ENCODE data around the gene SGPP1. TPM values are rescaled to one million over a fixed set of nuclear protein-coding genes. Genes with fewer than 3 reads are reported as not detected.
"Not testable (repeated sequence)": the region's sequence is repeated elsewhere in the genome, so short reads cannot be mapped to it uniquely, and the experiment has no call there.

Gene SGPP1
- total RNA-seq, 1 experiment from 2014 or later, result 20.8 TPM

- Mint-ChIP-seq H3K4me1 (ENCODE audit: insufficient read depth, unreplicated experiment) (peaks cover 18% of the 10 kb centered on the region), H3K9me3 (ENCODE audit: unreplicated experiment) (peaks cover 5% of the 10 kb centered on the region), H3K36me3 (ENCODE audit: insufficient read depth, unreplicated experiment) (peaks cover 7% of the 10 kb centered on the region), H3K27me3 (ENCODE audit: insufficient read depth, unreplicated experiment) (no peaks in the 10 kb centered on the region), H3K27ac (ENCODE audit: low read depth, unreplicated experiment) (no peak overlapping the region), H3K4me3 (ENCODE audit: unreplicated experiment) (no peak overlapping the region)
- no TSS peak for BruUV-seq (replicated peaks)
- no peak for DNase-seq (ENCODE audit: unreplicated experiment)
- TF ChIP-seq CTCF (IDR thresholded peaks at IDR 0.05; ENCODE audit: unreplicated experiment), result no peak
- CTCF ChIA-PET, result interaction anchor here (0.7 to 2.5 kb wide), 4 partner anchors 13 to 71 kb away, joined by 3 to 8 read pairs (median 4); no protein-coding TSS in a partner anchor
- POLR2A ChIA-PET, result interaction anchor here (0.5 to 3.2 kb wide), 4 partner anchors 15 to 795 kb away, joined by 3 to 10 read pairs (median 6); partner anchors contain the start of gene WDR89
- intact Hi-C loops (cut with micrococcal nuclease), result no loop called here
Measured at GRCh38 chr14:63710497-63710896, 17.4 kb downstream of the SGPP1 start.

GRCh38 chr14:63709589-63709988 is 18.3 kb downstream of the SGPP1 start:
- ChIA-PET POLR2A (interaction anchor here (0.5 to 3.2 kb wide), 6 partner anchors 10 to 906 kb away, joined by 3 to 10 read pairs (median 4); partner anchors contain the start of gene WDR89), CTCF (interaction anchor here (0.7 kb wide), 1 partner anchor 42 kb away, joined by 4 read pairs; no protein-coding TSS in a partner anchor)
- Mint-ChIP-seq H3K36me3 (ENCODE audit: insufficient read depth, unreplicated experiment) (peaks cover 6% of the 10 kb centered on the region), H3K9me3 (ENCODE audit: unreplicated experiment) (peaks cover 5% of the 10 kb centered on the region), H3K4me1 (ENCODE audit: insufficient read depth, unreplicated experiment) (peaks cover 18% of the 10 kb centered on the region), H3K27me3 (ENCODE audit: insufficient read depth, unreplicated experiment) (no peaks in the 10 kb centered on the region), H3K27ac (ENCODE audit: low read depth, unreplicated experiment) (no peak overlapping the region), H3K4me3 (ENCODE audit: unreplicated experiment) (no peak overlapping the region)
- no peak for DNase-seq (ENCODE audit: unreplicated experiment)
- BruUV-seq (replicated peaks), result no TSS peak
- intact Hi-C loops (cut with micrococcal nuclease), result no loop called here
- TF ChIP-seq CTCF (IDR thresholded peaks at IDR 0.05; ENCODE audit: unreplicated experiment), result no peak

GRCh38 chr14:63707216-63707615 is 20.6 kb downstream of the SGPP1 start:
- Mint-ChIP-seq H3K4me3 (ENCODE audit: unreplicated experiment) (no peak overlapping the region), H3K27me3 (ENCODE audit: insufficient read depth, unreplicated experiment) (no peaks in the 10 kb centered on the region), H3K9me3 (ENCODE audit: unreplicated experiment) (no peaks in the 10 kb centered on the region), H3K4me1 (ENCODE audit: insufficient read depth, unreplicated experiment) (peaks cover 2% of the 10 kb centered on the region), H3K27ac (ENCODE audit: low read depth, unreplicated experiment) (no peak overlapping the region), H3K36me3 (ENCODE audit: insufficient read depth, unreplicated experiment) (no peaks in the 10 kb centered on the region)
- intact Hi-C loops (cut with micrococcal nuclease), result no loop called here
- CTCF ChIA-PET, result interaction anchor here (0.6 to 1.0 kb wide), 3 partner anchors 43 to 596 kb away, joined by 3 to 4 read pairs (median 4); no protein-coding TSS in a partner anchor
- DNase-seq (ENCODE audit: unreplicated experiment), result no peak
- POLR2A ChIA-PET, result interaction anchor here (3.2 kb wide), 1 partner anchor 66 kb away, joined by 10 read pairs; the partner anchor contains the start of gene WDR89
- BruUV-seq (replicated peaks), result no TSS peak
- TF ChIP-seq CTCF (IDR thresholded peaks at IDR 0.05; ENCODE audit: unreplicated experiment), result no peak

- ChIA-PET POLR2A (interaction anchor here (0.5 kb wide), 1 partner anchor 127 kb away, joined by 3 read pairs; no protein-coding TSS in a partner anchor), CTCF (no interaction called here)
- no peak for TF ChIP-seq CTCF (IDR thresholded peaks at IDR 0.05; ENCODE audit: unreplicated experiment)
- BruUV-seq (replicated peaks), result no TSS peak
- DNase-seq (ENCODE audit: unreplicated experiment), result no peak
- no peaks in the 10 kb centered on the region for H3K27me3 Mint-ChIP-seq (ENCODE audit: insufficient read depth, unreplicated experiment)
- H3K36me3 Mint-ChIP-seq (ENCODE audit: insufficient read depth, unreplicated experiment), result no peaks in the 10 kb centered on the region
- intact Hi-C loops (cut with micrococcal nuclease), result no loop called here
- H3K9me3 Mint-ChIP-seq (ENCODE audit: unreplicated experiment), result no peaks in the 10 kb centered on the region
- H3K4me3 Mint-ChIP-seq (ENCODE audit: unreplicated experiment), result no peak overlapping the region
- no peak overlapping the region for H3K27ac Mint-ChIP-seq (ENCODE audit: low read depth, unreplicated experiment)
- no peaks in the 10 kb centered on the region for H3K4me1 Mint-ChIP-seq (ENCODE audit: insufficient read depth, unreplicated experiment)
Measured at GRCh38 chr14:63705561-63706070, 22.2 kb downstream of the SGPP1 start.

- DNase-seq (ENCODE audit: unreplicated experiment); H3K27me3 Mint-ChIP-seq (ENCODE audit: insufficient read depth, unreplicated experiment); H3K27ac Mint-ChIP-seq (ENCODE audit: low read depth, unreplicated experiment); H3K9me3 Mint-ChIP-seq (ENCODE audit: unreplicated experiment); H3K36me3 Mint-ChIP-seq (ENCODE audit: insufficient read depth, unreplicated experiment); BruUV-seq (replicated peaks); POLR2A ChIA-PET; H3K4me3 Mint-ChIP-seq (ENCODE audit: unreplicated experiment); intact Hi-C loops (cut with micrococcal nuclease); H3K4me1 Mint-ChIP-seq (ENCODE audit: insufficient read depth, unreplicated experiment): not testable (repeated sequence)
- CTCF ChIA-PET, result interaction anchor here (0.6 kb wide), 1 partner anchor 63 kb away, joined by 4 read pairs; no protein-coding TSS in a partner anchor
Measured at GRCh38 chr14:63702530-63702929, 25.3 kb downstream of the SGPP1 start.

All from MCF 10A (cell line).